Fibroblast of the aortic adventitia (primary cell): ENCODE measurements around the gene SNU13. TPM values are rescaled to one million over a fixed set of nuclear protein-coding genes. Genes with fewer than 3 reads are reported as not detected.

Experiments used
- DNase-seq: peaks from one replicate; pipeline ENCODE4 v3.0.0-alpha.2; 2010; ENCODE audit warnings: low read depth
- H3K4me3 ChIP-seq: 2 replicates; pipeline ENCODE4 v1.5.1; 2011; ENCODE audit warnings: low read depth, mild to moderate bottlenecking, control low read depth, low read length, moderate library complexity
- total RNA-seq: library from RNA; depleted of rRNA; stranded (reverse); fragments of >200 nt; gene quantifications from 2 replicates; pipeline ENCODE4 v1.2.3, GENCODE V29; 2012; ENCODE audit warnings: low replicate concordance
- TF ChIP-seq, protein P1 (sequence below): IDR thresholded peaks from 2 replicates; pipeline ENCODE4 v1.5.1; 2011; ENCODE audit warnings: mild to moderate bottlenecking, low read length, control low read depth, inconsistent platforms; ENCODE audit not compliant: insufficient read depth

Gene SNU13
- total RNA-seq, 1 donor: 82.5 TPM

DNA sequence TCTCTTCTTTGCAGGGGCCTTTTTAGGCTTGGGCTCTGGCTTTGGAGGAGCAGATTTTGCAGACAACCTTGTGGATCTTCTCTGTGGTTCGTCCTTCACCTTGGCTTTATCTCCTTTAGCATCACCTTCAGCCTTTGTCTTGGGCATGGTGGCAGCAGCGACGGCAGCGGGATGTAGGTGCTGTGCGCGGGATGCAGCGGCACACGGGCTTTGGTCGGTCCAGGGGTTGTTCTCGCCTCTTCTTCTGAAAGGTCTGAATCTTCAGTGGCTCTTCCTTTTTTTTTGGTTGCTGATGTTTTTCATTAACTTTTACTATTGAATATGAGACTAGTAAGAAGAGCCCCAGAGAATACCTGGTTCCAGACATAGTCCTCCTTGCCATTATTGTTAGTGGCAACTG, 20.7 kb upstream of the SNU13 start:
- DNase-seq: no peak
- TF ChIP-seq, protein P1, sequence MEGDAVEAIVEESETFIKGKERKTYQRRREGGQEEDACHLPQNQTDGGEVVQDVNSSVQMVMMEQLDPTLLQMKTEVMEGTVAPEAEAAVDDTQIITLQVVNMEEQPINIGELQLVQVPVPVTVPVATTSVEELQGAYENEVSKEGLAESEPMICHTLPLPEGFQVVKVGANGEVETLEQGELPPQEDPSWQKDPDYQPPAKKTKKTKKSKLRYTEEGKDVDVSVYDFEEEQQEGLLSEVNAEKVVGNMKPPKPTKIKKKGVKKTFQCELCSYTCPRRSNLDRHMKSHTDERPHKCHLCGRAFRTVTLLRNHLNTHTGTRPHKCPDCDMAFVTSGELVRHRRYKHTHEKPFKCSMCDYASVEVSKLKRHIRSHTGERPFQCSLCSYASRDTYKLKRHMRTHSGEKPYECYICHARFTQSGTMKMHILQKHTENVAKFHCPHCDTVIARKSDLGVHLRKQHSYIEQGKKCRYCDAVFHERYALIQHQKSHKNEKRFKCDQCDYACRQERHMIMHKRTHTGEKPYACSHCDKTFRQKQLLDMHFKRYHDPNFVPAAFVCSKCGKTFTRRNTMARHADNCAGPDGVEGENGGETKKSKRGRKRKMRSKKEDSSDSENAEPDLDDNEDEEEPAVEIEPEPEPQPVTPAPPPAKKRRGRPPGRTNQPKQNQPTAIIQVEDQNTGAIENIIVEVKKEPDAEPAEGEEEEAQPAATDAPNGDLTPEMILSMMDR: no peak
- H3K4me3 ChIP-seq: no peak overlapping the region

DNA sequence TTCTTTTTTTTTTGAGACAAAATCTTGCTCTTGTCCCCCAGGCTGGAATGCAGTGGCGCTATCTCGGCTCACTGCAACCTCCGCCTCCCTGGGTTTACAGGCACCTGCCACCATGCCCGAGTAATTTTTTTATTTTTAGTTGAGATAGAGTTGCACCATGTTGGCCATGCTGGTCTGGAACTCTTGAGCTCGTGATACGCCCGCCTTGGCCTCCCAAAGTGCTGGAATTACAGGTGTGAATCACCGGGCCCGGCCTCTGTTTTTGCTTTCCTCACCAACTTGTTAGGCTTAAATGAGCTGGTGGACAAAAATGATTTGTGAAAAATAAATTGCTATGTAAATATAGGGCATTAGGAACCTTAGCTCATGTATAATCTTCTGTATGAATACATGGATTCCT, 14.1 kb upstream of the SNU13 start:
- TF ChIP-seq, protein P1: no peak
- H3K4me3 ChIP-seq: no peak overlapping the region
- no peak for DNase-seq

DNA sequence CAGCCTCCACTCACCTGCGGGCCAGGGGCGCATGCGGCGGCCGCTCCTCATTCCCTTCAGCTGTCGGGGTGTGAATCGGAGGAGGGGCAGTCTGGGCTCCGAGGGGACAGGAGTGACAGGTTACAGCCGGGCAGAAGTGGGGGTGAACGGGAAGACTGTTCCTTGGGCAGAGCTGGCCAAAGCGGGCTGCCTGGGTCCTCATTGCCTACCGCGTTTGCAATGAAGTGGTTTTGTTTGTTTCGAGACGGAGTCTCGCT, 11.4 kb upstream of the SNU13 start:
- DNase-seq: no peak
- TF ChIP-seq, protein P1: no peak
- no peak overlapping the region for H3K4me3 ChIP-seq

DNA sequence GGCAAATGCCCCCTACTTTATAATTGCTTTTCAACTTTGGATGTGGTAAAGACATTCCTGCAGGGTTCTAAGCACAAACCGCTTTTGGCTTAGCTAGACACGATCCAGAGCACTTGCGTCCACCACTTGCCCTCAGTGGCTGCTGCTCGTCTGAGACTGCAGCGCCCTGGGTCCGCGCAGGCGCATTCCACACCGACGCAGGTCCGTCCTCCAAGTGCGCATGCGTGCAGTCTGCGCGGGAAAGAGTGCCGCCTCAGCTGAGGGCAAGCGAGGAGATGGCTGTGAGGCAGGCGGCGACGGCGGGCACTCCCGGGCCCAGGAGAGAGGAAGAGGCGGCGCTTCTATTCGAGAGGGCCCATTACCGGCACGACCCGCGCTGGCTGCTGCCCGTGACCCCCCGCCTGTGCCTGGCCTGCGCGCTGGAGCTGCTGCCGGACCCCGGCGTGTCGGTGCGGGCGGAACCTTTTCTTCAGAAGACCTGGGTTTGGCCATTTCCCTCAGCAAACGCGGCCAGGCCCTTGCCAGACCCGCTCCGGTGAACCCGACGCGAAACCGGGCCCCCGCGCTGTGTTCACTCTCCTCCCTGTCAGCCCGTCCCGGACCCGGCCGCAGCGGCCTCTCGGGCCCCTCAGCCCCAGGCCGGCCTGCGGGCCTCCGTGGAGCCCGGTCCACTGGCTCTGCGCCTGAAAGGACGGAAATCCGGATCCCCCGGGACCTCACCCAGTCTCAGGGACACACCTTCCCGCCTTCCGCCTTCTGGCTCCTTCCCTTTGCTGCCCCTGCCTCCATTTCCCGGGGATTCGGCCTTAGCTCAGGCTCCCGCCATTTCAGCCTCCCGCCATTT, 10.8 kb upstream of the SNU13 start, which contains the start of gene MEI1:
Gene MEI1 (plus strand): TSS at position 240 of the 844 bp plus-strand sequence. CDS start 36 bp downstream, at position 276.
- TF ChIP-seq, protein P1: no peak
- peak; percentile 68 for DNase-seq
- peak within 1 kb of the TSS; percentile 17 for H3K4me3 ChIP-seq

DNA sequence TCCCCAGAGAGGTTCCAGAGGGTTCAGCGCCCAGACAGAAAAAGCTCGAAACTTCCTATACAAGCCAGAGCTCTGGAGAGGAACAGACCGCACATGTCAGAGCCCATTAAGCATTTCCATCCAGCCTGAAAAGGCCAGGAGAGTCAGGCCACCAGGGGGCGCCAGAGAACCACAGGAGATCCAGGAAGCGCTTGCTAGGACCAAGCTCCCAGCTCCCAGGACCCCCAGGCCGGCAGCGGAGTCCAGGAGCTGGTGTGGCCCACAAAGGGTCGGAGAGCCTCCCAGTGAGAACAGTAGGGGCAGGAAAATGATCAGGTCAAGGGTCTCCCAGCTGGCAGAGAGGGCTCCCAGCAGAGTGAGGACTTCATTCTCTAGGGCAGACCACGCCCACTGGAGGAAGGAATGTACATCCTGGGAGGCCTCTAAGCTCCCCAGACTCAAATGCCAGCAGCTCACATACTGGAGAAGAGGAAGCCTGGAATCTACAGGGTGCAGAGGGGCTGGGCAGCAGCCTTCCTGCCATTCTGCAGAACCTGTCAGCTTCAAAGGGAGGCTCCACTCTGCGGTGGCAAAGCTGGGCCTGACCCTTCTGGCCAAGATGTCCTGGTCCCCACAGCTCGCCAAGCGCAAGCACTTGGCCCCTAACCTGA, 8.6 kb upstream of the SNU13 start:
- DNase-seq: peak; percentile 89
- peak overlapping the region; percentile 22 for H3K4me3 ChIP-seq
- TF ChIP-seq, protein P1: peak; percentile 96

DNA sequence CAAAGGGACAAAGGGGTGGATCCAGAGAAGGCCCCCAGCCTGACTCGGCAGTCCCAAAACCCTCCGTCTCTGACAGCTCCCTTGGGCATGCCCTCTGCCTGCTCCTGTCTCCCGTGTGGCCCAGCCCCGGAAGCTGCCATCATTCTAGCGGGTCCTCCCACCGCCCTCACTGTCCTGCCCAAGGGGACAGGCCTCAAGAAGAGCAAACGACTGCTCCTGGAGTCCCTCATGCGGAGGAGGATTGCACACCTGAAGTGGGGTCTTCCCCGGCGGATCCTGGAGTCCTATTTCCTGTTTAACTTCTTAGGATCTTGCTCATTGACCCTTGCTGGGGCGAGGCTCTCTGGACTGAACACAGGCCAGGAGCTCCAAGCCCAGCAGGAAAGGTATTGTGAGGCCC, 8.0 kb upstream of the SNU13 start:
- no peak overlapping the region for H3K4me3 ChIP-seq
- TF ChIP-seq, protein P1: no peak
- DNase-seq: no peak
